Suppressor macrophage treated with lipopolysaccharide for 4 hours (primary cell): ENCODE data around the gene SLC15A5.
A peak's percentile ranks its signal among the peaks of the same experiment; 100 is the strongest.

Experiments used
- DNase-seq: peaks from one replicate; pipeline ENCODE4 v3.0.0-alpha.2; 2020

SLC15A5 gene

GRCh38 chr12:16277585-16277984 lies at the start of gene SLC15A5:
SLC15A5 (minus strand) TSS chr12:16277685; CDS start chr12:16277685, 0 bp downstream.
- no peak for DNase-seq

- DNase-seq = no peak
These were observed 47.9 kb upstream of the SLC15A5 start for GRCh38 chr12:16325426-16325825.

GRCh38 chr12:16324772-16325171 lies 47.3 kb upstream of the SLC15A5 start:
- DNase-seq = no peak

GRCh38 chr12:16324272-16324671 lies 46.8 kb upstream of the SLC15A5 start:
- no peak for DNase-seq

- no peak for DNase-seq
These were observed 46.2 kb upstream of the SLC15A5 start for GRCh38 chr12:16323638-16324037.

GRCh38 chr12:16323010-16323409 lies 45.5 kb upstream of the SLC15A5 start:
- no peak for DNase-seq

GRCh38 chr12:16310934-16311333 lies 33.4 kb upstream of the SLC15A5 start:
- no peak for DNase-seq

- DNase-seq = no peak
These were observed 30.5 kb upstream of the SLC15A5 start for GRCh38 chr12:16307856-16308475.

GRCh38 chr12:16303939-16304338 lies 26.5 kb upstream of the SLC15A5 start:
- DNase-seq = no peak

DNA sequence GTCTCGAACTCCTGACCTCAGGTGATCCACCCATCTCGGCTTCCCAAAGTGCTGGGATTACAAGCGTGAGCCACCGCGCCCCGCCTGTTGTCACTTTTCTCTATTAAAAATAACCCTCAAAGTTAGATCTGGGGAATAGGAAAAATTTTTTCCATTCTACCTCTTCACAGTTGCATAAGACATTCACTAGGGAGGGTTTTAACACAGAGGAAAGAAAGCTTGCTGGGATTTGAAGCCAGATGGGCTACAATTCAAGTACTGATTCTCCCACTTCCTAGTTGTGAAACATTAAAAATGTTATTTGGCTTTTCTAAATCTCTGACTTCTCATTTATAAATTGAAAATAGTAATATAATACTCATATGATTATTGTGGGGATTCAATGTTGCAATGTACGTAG lies 23.3 kb upstream of the SLC15A5 start:
- DNase-seq = no peak

GRCh38 chr12:16300122-16300521 lies 22.6 kb upstream of the SLC15A5 start:
- DNase-seq = no peak

DNA sequence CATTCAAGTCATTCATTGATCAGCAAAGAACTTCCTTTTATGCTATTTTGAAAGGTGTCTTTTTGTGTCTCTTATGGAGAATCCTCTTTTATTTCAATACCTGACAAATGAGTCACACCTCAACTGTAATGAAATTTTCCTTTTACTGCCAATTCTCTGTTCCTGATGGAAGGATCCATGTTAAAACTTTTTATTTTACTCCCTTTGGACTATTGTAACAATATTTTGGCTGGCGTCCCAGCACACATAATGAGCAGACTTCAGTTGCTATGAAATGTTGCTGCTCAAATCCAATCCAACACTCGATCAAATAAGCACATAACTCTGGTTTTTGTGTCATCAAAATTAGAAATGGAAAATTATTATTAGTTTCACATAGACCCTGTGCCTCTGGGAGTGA lies 21.9 kb upstream of the SLC15A5 start:
- DNase-seq = no peak

DNA sequence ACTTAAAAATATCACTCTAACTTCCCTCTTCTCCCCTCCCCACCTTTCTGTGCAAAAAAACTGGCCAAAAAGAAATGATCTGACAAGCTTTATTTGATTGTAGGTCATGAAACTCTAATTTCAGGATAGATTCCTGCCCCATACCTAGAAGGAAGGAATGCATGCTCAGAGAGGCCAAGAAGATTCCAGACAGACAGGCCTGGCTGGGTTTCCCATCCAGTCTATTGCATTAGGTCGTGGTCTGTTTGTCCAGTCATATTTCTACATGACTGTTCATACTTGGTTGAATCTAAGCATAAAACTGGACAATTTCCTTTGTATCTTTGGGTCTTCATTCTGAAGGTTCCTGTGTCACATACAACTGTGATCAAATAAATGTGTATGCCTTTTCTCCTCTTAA lies 20.0 kb upstream of the SLC15A5 start:
- DNase-seq = peak; percentile 9

GRCh38 chr12:16294376-16294956 lies 17.0 kb upstream of the SLC15A5 start:
- no peak for DNase-seq

DNA sequence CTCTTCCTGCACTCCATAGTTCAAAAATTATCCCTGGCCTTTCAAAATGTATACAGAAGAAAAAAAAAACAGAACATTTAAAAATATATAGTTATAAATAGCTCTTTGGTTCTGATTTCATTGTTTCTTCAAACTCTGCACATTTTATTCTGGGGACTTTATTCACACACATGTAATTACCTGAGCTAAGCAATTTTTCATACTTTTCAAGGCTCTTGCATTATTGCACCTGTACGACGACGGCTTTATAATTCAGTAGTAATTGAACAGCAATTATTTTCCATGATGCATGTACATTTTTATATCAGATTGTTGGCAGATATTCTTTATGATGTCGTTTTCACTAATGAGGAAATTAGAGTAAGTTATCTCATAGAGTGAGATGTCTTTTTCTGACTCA lies 13.5 kb upstream of the SLC15A5 start:
- DNase-seq = no peak

- DNase-seq = no peak
These were observed 8.1 kb upstream of the SLC15A5 start for GRCh38 chr12:16285586-16285985.

GRCh38 chr12:16282978-16283377 lies 5.5 kb upstream of the SLC15A5 start:
- peak; percentile 8 for DNase-seq

GRCh38 chr12:16282081-16282480 lies 4.6 kb upstream of the SLC15A5 start:
- DNase-seq = no peak

GRCh38 chr12:16281157-16281556 lies 3.7 kb upstream of the SLC15A5 start:
- DNase-seq = no peak

DNA sequence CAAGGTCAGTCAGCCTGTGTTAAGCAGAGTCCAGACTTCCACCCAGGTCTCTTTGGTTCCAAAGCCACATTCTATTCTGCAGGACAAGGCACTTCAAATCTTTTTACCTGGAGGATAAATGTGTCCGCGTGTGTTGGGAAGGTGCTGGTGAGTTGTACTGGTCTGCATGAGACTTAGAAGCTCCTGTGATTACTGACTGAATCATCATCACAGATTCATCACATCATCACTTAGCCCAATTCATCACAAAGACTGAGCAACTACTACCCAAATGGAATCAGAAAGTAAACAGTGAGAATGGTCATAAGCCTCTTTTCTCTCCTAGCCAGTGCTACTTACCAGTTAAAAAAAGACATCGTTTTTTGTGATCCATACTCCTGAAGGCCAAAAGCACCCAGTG lies 5.3 kb downstream of the SLC15A5 start:
- DNase-seq = no peak

GRCh38 chr12:16271062-16271461 lies 6.4 kb downstream of the SLC15A5 start:
- DNase-seq = no peak

DNA sequence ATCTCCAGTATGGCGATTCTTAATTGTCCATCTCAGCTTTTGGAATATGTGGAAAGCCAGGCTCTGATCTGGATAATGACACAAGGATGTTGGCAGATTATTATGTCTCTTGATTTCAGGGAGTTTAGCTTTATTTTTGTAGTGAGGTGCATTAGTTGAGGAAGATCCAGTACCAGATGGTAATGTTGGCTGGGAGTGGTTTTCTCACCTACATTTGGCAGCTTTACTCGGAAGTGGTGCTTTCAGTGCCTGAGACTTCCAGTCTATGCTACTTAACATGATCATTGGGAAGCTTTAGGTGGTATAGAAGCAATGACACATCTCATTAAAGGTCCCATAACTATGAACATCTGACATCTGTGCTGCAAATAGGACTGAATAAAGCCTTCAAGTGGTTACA lies 7.5 kb downstream of the SLC15A5 start:
- no peak for DNase-seq

- DNase-seq = no peak
These were observed 11.4 kb downstream of the SLC15A5 start for GRCh38 chr12:16266085-16266484.

GRCh38 chr12:16261944-16262475 lies 15.5 kb downstream of the SLC15A5 start:
- no peak for DNase-seq

- peak; percentile 15 for DNase-seq
These were observed 17.3 kb downstream of the SLC15A5 start for GRCh38 chr12:16260206-16260605.
